NCI-H748 treated with DMSO at 0.1 percent for 48 hours (cell line): Measurements from ENCODE around the gene IGFBP3.

Experiments used
- DNase-seq: peaks from one replicate; lab custom pipeline; 2025; lab: John Stamatoyannopoulos, UW

IGFBP3 gene

DNA sequence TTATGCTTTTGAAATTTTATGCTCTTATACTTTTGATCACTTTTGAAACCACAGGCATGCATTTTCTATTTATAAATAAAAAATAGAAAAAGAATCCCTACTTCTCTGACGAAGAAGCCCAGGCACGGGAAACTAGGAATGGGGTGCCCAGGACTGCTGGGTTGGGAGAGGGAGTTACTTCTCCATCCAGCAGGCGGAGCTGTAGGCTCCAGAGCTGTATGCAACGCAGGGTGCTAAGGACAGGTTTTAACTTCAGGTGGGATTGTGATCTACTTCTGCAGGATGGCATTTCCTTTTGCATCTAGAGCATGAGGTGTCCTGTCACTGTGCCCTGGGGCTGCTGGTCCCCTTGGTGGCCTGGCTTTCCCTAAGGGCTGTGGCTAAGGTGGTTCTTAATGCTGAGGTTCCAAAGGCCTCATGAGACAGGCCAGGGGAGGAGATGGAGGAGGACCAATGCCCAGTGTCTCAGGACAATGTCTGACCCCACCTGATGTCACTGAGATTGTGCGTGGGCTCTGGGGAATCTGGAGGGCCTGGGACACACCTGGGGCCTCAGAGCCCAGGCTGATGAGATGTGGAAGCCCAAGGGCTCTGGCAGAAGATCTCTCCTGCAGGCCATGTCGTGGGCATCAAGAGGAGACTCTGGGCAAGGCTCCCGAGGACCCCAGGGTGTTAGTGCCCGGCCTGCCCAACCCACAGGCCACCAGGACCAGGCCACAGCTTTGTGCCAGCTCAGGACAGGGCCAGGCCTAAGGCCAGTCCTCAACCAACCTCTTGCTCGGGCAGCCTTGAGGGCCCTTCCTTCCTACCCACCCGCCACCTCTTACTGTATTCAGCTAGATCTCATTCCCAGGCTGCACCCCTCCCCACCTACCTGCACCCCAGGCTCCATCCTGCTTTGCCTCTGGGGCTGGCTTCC lies 48.7 kb downstream of the IGFBP3 start:
- DNase-seq = peak; percentile 13

DNA sequence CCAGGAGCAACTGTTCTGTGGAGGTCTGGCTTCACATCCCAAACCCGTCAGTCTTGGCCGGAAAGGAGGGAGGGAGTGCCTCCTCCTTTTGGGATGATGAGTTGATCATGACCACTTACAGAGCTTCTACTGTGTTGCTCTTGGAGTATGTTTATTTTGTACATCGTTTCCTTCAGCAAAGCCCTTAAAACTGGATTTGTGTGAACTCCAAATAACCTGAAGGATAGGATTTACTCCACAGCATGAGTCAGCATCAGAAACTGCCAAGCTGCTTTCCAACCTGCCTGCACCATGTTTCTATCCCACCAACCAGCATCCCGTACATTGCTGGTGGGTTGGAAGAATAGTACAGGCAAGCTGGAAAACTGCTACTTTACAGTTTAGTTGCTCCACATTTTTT lies 51.6 kb downstream of the IGFBP3 start:
- DNase-seq = no peak

DNA sequence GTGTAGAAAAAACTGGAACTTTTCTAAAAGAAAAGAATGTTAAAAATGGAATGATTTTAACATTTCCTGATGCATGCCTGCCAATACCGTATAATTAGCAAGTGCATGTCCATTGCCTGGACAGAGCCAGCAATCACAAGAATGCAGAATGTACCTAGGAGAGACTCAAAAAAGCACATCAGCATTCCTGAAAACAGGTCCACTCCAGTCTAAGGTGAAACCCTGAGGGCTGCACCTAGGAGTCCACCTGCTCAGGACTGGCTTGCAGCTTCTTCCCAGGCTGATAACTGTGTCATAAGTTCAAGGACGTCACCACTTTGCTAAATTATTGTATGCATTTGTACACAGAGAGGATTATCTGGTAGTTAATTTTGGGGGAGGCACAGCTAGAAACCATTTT lies 53.6 kb downstream of the IGFBP3 start:
- no peak for DNase-seq

DNA sequence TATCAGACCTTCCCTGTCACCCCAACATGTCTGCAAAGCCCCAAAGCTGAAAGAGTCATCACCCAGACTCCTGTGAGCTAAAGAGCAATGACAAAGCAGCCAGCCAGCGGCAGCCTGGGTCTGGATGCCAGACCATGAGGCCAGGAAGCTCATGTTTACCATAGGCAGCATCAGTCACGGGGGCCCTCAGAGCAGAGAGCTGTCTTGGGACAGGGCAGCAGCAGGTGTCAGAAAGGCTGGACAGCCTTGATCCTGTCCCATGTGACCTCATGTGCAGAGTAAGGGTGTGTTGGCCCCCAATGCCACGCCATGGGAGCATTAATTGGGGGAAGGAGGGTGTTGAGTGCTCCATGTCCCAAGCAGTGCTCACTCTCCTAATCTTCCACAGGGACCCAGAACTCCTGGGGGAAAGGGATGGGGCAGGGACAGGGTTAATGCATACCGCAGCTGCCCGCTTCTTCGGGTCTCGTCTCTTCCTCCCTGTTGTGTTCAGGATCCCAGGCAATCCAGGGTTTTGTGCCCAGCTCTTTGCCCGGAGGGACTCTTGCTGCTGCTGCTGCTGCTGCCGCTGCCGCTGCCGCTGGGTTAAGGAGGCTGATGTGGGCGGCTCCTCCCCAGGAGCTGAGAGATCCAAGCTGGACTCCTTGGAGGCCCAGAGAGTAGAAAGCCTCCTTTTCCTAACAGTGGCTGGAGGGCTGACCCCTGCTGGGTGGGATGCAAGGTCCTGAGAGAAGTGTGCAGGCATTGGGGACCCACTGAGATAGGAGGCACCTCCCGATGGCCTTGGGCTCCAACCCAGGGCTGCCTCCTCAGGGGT lies 55.3 kb downstream of the IGFBP3 start:
- no peak for DNase-seq

DNA sequence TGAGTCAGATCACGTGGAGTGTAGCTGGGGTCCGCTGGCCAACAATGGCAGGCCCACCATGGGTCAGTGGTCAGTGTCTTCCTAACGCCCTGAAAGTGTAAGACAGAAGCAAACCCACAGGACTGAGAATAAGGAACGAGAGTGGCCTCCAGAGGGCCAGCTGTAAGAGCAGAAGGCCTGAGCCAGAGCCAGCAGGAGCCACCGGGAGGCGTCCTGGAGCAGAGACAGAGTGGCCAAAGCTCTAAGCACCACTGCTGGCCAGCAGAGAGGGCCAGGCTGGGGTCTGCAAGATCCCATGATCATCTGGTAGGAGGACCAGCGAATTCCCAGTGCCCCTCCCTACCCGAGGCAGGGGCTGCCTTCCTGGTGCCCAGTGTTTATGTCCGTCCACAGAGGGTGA lies 57.4 kb downstream of the IGFBP3 start:
- DNase-seq = no peak
